DND-41 (cell line): ENCODE measurements around the gene C6orf52.
"Not testable (repeated sequence)": the region's sequence is repeated elsewhere in the genome, so short reads cannot be mapped to it uniquely, and the experiment has no call there.

ENCODE experiments used
- ATAC-seq: fragments of 200-7000 bp; cut with Tn5 transposase; 3 replicates; pipeline ENCODE4 v1.9.1; 2021; ENCODE audit warnings: low read depth; ENCODE audit not compliant: insufficient read depth
- DNase-seq: peaks from one replicate; pipeline ENCODE4 v3.0.0-alpha.2; 2020
- H2AFZ ChIP-seq: 2 replicates; pipeline ENCODE4 v1.6.0; 2012; ENCODE audit warnings: low read depth, low read length
- H3K27ac ChIP-seq: 2 replicates; pipeline ENCODE4 v1.5.1; 2012; ENCODE audit warnings: low read length, inconsistent platforms
- H3K27me3 ChIP-seq: fragments of 200-600 bp; sonication (generic); 2 replicates; pipeline ENCODE4 v1.6.0; 2012; ENCODE audit warnings: low read length, mild to moderate bottlenecking, inconsistent platforms; ENCODE audit not compliant: insufficient read depth, poor library complexity
- H3K36me3 ChIP-seq: 2 replicates; pipeline ENCODE4 v1.5.1; 2012; ENCODE audit warnings: low read length, inconsistent platforms; ENCODE audit not compliant: insufficient read depth
- H3K4me1 ChIP-seq: 2 replicates; pipeline ENCODE4 v1.5.1; 2012; ENCODE audit warnings: mild to moderate bottlenecking, low read length; ENCODE audit not compliant: insufficient read depth
- H3K4me2 ChIP-seq: 2 replicates; pipeline ENCODE4 v1.6.0; 2012; ENCODE audit warnings: mild to moderate bottlenecking, moderate library complexity, low read length, inconsistent platforms; ENCODE audit not compliant: insufficient read depth
- H3K4me3 ChIP-seq, 2 experiments: fragments of 200-600 bp in 1 of 2; shearing (Covaris generic) in 1 of 2; 2 replicates each; pipeline ENCODE4 v1.5.1; 2012 to 2016; ENCODE audit warnings: inconsistent platforms in 2 of 2, low read length in 2 of 2, mild to moderate bottlenecking in 2 of 2, low read depth in 1 of 2, moderate library complexity in 1 of 2
- H3K79me2 ChIP-seq: 2 replicates; pipeline ENCODE4 v1.6.0; 2012; ENCODE audit warnings: low read length, inconsistent platforms; ENCODE audit not compliant: insufficient read depth
- H3K9ac ChIP-seq: 2 replicates; pipeline ENCODE4 v1.6.0; 2012; ENCODE audit warnings: low read depth, mild to moderate bottlenecking, inconsistent platforms, low read length, moderate library complexity
- H3K9me3 ChIP-seq: 2 replicates; pipeline ENCODE4 v1.5.1; 2012; ENCODE audit warnings: low read length, moderate library complexity, mild to moderate bottlenecking, inconsistent platforms; ENCODE audit not compliant: insufficient read depth, severe bottlenecking
- H4K20me1 ChIP-seq: 2 replicates; pipeline ENCODE4 v1.6.0; 2012; ENCODE audit warnings: low read length; ENCODE audit not compliant: insufficient read depth
- EZH2 ChIP-seq: IDR thresholded peaks from 3 replicates; pipeline ENCODE4 v1.6.1; 2012; ENCODE audit warnings: borderline replicate concordance, low read depth, mild to moderate bottlenecking, moderate library complexity, low read length, inconsistent platforms; ENCODE audit not compliant: severe bottlenecking
- TF ChIP-seq, protein P1 (sequence below): IDR thresholded peaks from 2 replicates; pipeline ENCODE4 v1.5.1; 2012; ENCODE audit warnings: borderline replicate concordance, low read length, moderate library complexity, mild to moderate bottlenecking; ENCODE audit not compliant: poor library complexity, severe bottlenecking; ENCODE audit errors: extremely low read depth

Gene C6orf52

DNA sequence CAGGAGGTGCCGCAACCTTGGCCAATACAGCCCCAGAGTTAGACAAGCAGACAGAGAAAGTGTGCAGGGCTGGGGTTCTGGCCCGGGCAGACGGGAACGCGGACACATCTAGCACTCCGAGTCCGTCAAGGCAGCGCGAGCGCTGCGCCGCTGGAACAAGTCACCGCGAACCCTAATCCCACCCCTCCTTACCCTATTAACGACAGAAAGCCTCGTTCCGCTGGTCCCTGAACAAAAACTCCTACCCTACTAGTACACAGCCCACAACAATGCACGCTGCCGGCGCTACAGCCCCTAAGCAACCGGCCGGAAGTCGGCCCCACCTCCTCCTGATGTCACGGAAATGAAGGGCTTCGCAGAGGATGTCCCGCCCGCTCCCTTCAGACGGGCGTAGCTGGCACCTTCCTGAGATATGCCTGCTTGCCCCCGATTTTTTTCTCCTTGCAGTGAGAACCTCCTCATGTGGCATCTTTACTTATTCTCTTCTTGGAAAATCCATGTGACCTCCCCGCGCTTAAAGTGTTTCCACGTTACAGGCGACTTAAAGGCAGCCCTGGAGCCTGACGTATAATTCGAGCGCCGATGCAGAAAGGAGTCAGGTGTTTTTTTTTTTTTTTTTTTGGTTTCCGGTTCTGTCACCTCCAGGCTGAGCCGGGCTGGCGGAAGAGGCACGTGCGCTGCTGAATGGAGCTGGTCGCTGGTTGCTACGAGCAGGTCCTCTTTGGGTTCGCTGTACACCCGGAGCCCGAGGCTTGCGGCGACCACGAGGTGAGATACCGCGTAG is at the start of gene C6orf52, which contains the start of gene PAK1IP1:
Gene C6orf52 (minus strand): TSS at position 315 of the 784 bp plus-strand sequence. CDS start 7,066 bp downstream, outside the sequence.
Gene PAK1IP1 (plus strand): TSS at position 671 of the 784 bp plus-strand sequence. CDS start 14 bp downstream, at position 685.
- peak within 1 kb of the TSS; percentile 87 to 95 for H3K4me3 ChIP-seq
- H3K4me2 ChIP-seq = peak within 1 kb of the TSS; percentile 65
- H3K27ac ChIP-seq = peak within 1 kb of the TSS; percentile 99
- no peaks in the 10 kb centered on the region for H4K20me1 ChIP-seq
- no peaks in the 10 kb centered on the region for H3K27me3 ChIP-seq
- H3K4me1 ChIP-seq = peaks cover 29% of the 10 kb centered on the region
- peaks cover 62% of the 10 kb centered on the region for H3K79me2 ChIP-seq
- H3K9ac ChIP-seq = peak within 1 kb of the TSS; percentile 76
- H3K36me3 ChIP-seq = peaks cover 26% of the 10 kb centered on the region
- ATAC-seq = peak; percentile 96
- peak; percentile 94 for DNase-seq
- peak within 1 kb of the TSS; percentile 97 for H2AFZ ChIP-seq
- TF ChIP-seq, protein P1, sequence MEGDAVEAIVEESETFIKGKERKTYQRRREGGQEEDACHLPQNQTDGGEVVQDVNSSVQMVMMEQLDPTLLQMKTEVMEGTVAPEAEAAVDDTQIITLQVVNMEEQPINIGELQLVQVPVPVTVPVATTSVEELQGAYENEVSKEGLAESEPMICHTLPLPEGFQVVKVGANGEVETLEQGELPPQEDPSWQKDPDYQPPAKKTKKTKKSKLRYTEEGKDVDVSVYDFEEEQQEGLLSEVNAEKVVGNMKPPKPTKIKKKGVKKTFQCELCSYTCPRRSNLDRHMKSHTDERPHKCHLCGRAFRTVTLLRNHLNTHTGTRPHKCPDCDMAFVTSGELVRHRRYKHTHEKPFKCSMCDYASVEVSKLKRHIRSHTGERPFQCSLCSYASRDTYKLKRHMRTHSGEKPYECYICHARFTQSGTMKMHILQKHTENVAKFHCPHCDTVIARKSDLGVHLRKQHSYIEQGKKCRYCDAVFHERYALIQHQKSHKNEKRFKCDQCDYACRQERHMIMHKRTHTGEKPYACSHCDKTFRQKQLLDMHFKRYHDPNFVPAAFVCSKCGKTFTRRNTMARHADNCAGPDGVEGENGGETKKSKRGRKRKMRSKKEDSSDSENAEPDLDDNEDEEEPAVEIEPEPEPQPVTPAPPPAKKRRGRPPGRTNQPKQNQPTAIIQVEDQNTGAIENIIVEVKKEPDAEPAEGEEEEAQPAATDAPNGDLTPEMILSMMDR = no peak
- TF ChIP-seq EZH2 = no peak
- no peaks in the 10 kb centered on the region for H3K9me3 ChIP-seq

DNA sequence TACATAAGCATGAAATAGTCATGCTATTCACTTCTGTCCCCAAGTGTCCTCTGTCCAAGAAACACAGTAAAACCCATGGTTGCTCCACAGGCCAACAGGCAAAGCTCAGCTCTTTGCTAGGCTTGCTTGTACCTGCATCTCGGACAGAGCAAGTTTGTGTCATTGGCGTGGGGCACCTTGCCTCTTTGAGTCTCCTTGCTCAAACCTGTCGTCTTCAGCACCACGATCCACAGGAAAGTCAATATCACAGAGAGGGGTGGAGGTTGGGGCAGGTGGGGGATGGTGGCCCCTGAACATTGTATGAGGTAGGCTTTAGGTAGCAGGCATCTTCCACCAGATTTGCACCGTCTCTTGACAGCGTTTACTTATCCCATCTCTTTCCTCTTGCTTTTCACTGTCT is 49.1 kb upstream of the C6orf52 start:
- Histone ChIP-seq H3K4me3 (no peak overlapping the region), H3K27me3 (no peaks in the 10 kb centered on the region), H4K20me1 (0 out of 2 replicates have a peak, but pooled peaks cover 2% of the 10 kb centered on the region), H3K9ac (no peak overlapping the region), H3K9me3 (no peaks in the 10 kb centered on the region), H3K36me3 (no peaks in the 10 kb centered on the region; the same call in none of the 2 replicates), H3K79me2 (peaks cover 18% of the 10 kb centered on the region), H2AFZ (no peak overlapping the region), H3K4me1 (peaks cover 14% of the 10 kb centered on the region), H3K4me2 (no peak overlapping the region), H3K27ac (no peak overlapping the region)
- no peak for DNase-seq
- no peak for TF ChIP-seq EZH2
- TF ChIP-seq, protein P1 = no peak
- ATAC-seq = no peak

DNA sequence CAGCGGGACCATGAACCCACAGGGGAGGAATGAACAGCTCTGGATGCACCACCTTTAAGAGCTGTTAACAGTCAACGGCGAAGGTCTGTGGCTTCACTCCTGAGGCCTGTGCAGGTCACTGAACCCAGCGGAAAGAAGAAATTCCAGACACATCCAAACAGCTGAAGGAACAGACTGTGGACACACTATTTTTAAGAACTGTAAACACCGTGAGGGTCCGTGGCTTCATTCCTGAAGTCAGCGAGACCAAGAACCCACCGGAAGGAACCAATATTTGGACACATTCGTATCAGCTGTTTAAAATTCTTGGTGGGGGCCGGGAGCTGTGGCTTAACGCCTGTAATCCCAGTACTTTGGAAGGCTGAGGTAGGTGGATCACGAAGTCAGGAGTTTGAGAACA is 47.8 kb upstream of the C6orf52 start:
- Histone ChIP-seq H3K4me2 (no peak overlapping the region), H4K20me1 (no peaks in the 10 kb centered on the region), H3K36me3 (no peaks in the 10 kb centered on the region; the same call in none of the 2 replicates), H3K4me1 (peaks cover 10% of the 10 kb centered on the region), H3K79me2 (peaks cover 7% of the 10 kb centered on the region; the same call in 1 of the 2 replicates), H3K9me3 (no peaks in the 10 kb centered on the region), H2AFZ (no peak overlapping the region), H3K4me3 (no peak overlapping the region), H3K27ac (no peak overlapping the region), H3K27me3 (no peaks in the 10 kb centered on the region), H3K9ac (no peak overlapping the region)
- no peak for ATAC-seq
- DNase-seq = no peak
- TF ChIP-seq, protein P1 = no peak
- no peak for TF ChIP-seq EZH2

DNA sequence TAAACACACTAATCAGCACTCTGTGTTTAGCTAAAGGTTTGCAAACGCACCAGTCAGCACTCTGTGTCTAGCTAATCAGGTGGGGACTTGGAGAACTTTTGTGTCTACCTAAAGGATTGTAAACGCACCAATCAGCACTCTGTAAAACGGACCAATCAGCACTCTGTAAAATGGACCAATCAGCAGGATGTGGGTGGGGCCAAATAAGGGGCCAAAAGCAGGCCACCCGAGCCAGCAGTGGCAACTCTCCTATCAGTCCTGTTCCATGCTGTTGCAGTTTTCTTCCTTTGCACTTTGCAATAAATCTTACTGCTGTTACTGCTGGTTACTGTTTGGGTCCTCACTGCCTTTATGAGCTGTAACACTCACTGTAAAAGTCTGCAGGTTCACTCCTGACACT is 47.2 kb upstream of the C6orf52 start:
- not testable (repeated sequence) for H3K36me3 ChIP-seq, H3K4me2 ChIP-seq

More for the DNA sequence above, 47.2 kb upstream of the C6orf52 start:
- not testable (repeated sequence) for H4K20me1 ChIP-seq, H3K27me3 ChIP-seq, DNase-seq, H3K4me3 ChIP-seq, H2AFZ ChIP-seq, H3K4me1 ChIP-seq, H3K9ac ChIP-seq, ATAC-seq, H3K79me2 ChIP-seq, H3K9me3 ChIP-seq, H3K27ac ChIP-seq
